PC-3 (cell line): ENCODE measurements around the gene WFS1. TPM values are rescaled to one million over a fixed set of nuclear protein-coding genes. Genes with fewer than 3 reads are reported as not detected.

Source experiments
- ATAC-seq: fragments of 200-7000 bp; cut with Tn5 transposase; 2 replicates; pipeline ENCODE4 v1.9.1; 2020; ENCODE audit warnings: mild to moderate bottlenecking, moderate library complexity
- BruUV-seq: library from RNA; stranded (reverse); fragments of 400-500 nt; replicated peaks from 2 replicates; lab custom pipeline; 2021; lab: Mats Ljungman, UMichigan
- CTCF ChIA-PET: fragments of 300-600 bp; sonication (Branson Sonifier 250); formaldehyde crosslinking; loops from one replicate; lab custom pipeline; 2022; ENCODE audit warnings: antibody characterized with exemption; lab: Charles Lee
- POLR2A ChIA-PET: fragments of 300-600 bp; sonication (Branson Sonifier 250); formaldehyde crosslinking; loops from one replicate; lab custom pipeline; 2022; ENCODE audit warnings: antibody characterized with exemption; ENCODE audit not compliant: unreplicated experiment; lab: Charles Lee
- DNase-seq: peaks from one replicate; pipeline ENCODE4 v3.0.0-alpha.2; 2015
- H2AFZ ChIP-seq: fragments of 300-600 bp; sonication (generic); 2 replicates; pipeline ENCODE4 v1.6.0; 2016; ENCODE audit warnings: antibody characterized with exemption, low read length
- H3F3A ChIP-seq: fragments of 300-600 bp; sonication (generic); one replicate; pipeline ENCODE4 v1.6.0; 2017; ENCODE audit warnings: antibody characterized with exemption, low read length, control low read depth, mild to moderate bottlenecking; ENCODE audit not compliant: unreplicated experiment
- H3K27ac ChIP-seq: fragments of 300-600 bp; sonication (generic); 2 replicates; pipeline ENCODE4 v1.5.1; 2016; ENCODE audit warnings: mild to moderate bottlenecking, low read length
- H3K27me3 ChIP-seq: fragments of 300-600 bp; sonication (generic); 2 replicates; pipeline ENCODE4 v1.6.1; 2016; ENCODE audit warnings: low read length, mixed read lengths
- H3K36me3 ChIP-seq: fragments of 300-600 bp; sonication (generic); 2 replicates; pipeline ENCODE4 v1.6.1; 2016; ENCODE audit warnings: low read depth, mixed run types, low read length, mixed read lengths
- H3K4me1 ChIP-seq: fragments of 300-600 bp; sonication (generic); 2 replicates; pipeline ENCODE4 v1.5.1; 2016; ENCODE audit warnings: low read length; ENCODE audit not compliant: insufficient read depth
- H3K4me2 ChIP-seq: fragments of 300-600 bp; sonication (generic); 2 replicates; pipeline ENCODE4 v1.6.0; 2016; ENCODE audit warnings: low read length
- H3K4me3 ChIP-seq: fragments of 300-600 bp; sonication (generic); 2 replicates; pipeline ENCODE4 v1.5.1; 2016; ENCODE audit warnings: mild to moderate bottlenecking, low read length, mixed read lengths
- H3K79me2 ChIP-seq: fragments of 300-600 bp; sonication (generic); 2 replicates; pipeline ENCODE4 v1.6.1; 2017; ENCODE audit warnings: low read length, mixed read lengths
- H3K9ac ChIP-seq: fragments of 300-600 bp; sonication (generic); 2 replicates; pipeline ENCODE4 v1.6.0; 2016; ENCODE audit warnings: mild to moderate bottlenecking, low read length
- H3K9me2 ChIP-seq: fragments of 300-600 bp; sonication (generic); replicated peaks from 2 replicates; pipeline ENCODE4 v1.6.1; 2016; ENCODE audit warnings: mixed run types, low read length, mixed read lengths
- H3K9me3 ChIP-seq: fragments of 300-600 bp; sonication (generic); 2 replicates; pipeline ENCODE4 v1.6.1; 2016; ENCODE audit warnings: low read length, mixed read lengths
- H4K20me1 ChIP-seq: fragments of 300-600 bp; sonication (generic); 2 replicates; pipeline ENCODE4 v1.6.1; 2016; ENCODE audit warnings: low read length, mixed read lengths
- EZH2 ChIP-seq: fragments of 300-600 bp; sonication (generic); IDR thresholded peaks from one replicate; pipeline ENCODE4 v1.6.1; 2017; ENCODE audit warnings: antibody characterized with exemption, mild to moderate bottlenecking, low read length; ENCODE audit not compliant: unreplicated experiment
- EZH2phosphoT487 ChIP-seq: fragments of 300-600 bp; sonication (generic); IDR thresholded peaks from 2 replicates; pipeline ENCODE4 v1.6.1; 2018; ENCODE audit warnings: mild to moderate bottlenecking, antibody characterized with exemption, low read length, borderline replicate concordance
- intact Hi-C: fragments of 100-400 bp; cut with micrococcal nuclease; formaldehyde crosslinking; loops from 2 replicates; pipeline ENCODE4 v1.9.0; 2023
- total RNA-seq: library from RNA; depleted of rRNA; stranded (reverse); fragments of >200 nt; gene quantifications from 2 replicates; pipeline ENCODE4 v1.2.3, GENCODE V29; 2014
- TF ChIP-seq, protein P1 (sequence below): fragments of 300-600 bp; sonication (generic); conservative IDR thresholded peaks from 2 replicates; pipeline ENCODE4 v1.5.1; 2017; ENCODE audit warnings: antibody characterized with exemption, low read depth, mild to moderate bottlenecking, low read length

The WFS1 gene
- total RNA-seq, 1 experiment from 2014 or later, result 35.7 TPM

GRCh38 chr4:6235012-6235411 lies 34.6 kb upstream of the WFS1 start:
- ATAC-seq (no peak), DNase-seq (no peak)
- no peaks in the 10 kb centered on the region for H3K27me3 ChIP-seq
- H3K4me1 ChIP-seq, result no peaks in the 10 kb centered on the region
- H3K9me3 ChIP-seq, result no peaks in the 10 kb centered on the region
- H3K36me3 ChIP-seq, result no peaks in the 10 kb centered on the region
- no peaks in the 10 kb centered on the region for H3K79me2 ChIP-seq
- no peak overlapping the region for H3K4me2 ChIP-seq
- ChIA-PET CTCF (no interaction called here), POLR2A (no interaction called here)
- TF ChIP-seq EZH2phosphoT487 (no peak), EZH2 (no peak)
- TF ChIP-seq, protein P1, sequence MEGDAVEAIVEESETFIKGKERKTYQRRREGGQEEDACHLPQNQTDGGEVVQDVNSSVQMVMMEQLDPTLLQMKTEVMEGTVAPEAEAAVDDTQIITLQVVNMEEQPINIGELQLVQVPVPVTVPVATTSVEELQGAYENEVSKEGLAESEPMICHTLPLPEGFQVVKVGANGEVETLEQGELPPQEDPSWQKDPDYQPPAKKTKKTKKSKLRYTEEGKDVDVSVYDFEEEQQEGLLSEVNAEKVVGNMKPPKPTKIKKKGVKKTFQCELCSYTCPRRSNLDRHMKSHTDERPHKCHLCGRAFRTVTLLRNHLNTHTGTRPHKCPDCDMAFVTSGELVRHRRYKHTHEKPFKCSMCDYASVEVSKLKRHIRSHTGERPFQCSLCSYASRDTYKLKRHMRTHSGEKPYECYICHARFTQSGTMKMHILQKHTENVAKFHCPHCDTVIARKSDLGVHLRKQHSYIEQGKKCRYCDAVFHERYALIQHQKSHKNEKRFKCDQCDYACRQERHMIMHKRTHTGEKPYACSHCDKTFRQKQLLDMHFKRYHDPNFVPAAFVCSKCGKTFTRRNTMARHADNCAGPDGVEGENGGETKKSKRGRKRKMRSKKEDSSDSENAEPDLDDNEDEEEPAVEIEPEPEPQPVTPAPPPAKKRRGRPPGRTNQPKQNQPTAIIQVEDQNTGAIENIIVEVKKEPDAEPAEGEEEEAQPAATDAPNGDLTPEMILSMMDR, result no peak
- intact Hi-C loops, result no loop called here
- BruUV-seq, result no TSS peak
- H4K20me1 ChIP-seq, result no peaks in the 10 kb centered on the region
- no peak overlapping the region for H3K27ac ChIP-seq
- H3F3A ChIP-seq, result no peaks in the 10 kb centered on the region
- no peak overlapping the region for H2AFZ ChIP-seq
- no peak overlapping the region for H3K9ac ChIP-seq
- no peaks in the 10 kb centered on the region for H3K9me2 ChIP-seq
- no peak overlapping the region for H3K4me3 ChIP-seq

- Histone ChIP-seq H3K9me2 (no peaks in the 10 kb centered on the region), H3K9ac (no peak overlapping the region), H3K36me3 (no peaks in the 10 kb centered on the region), H4K20me1 (no peaks in the 10 kb centered on the region), H3K27me3 (no peaks in the 10 kb centered on the region), H3K27ac (no peak overlapping the region), H3K4me1 (no peaks in the 10 kb centered on the region), H2AFZ (no peak overlapping the region), H3K4me2 (no peak overlapping the region), H3F3A (no peaks in the 10 kb centered on the region), H3K79me2 (no peaks in the 10 kb centered on the region), H3K4me3 (no peak overlapping the region), H3K9me3 (no peaks in the 10 kb centered on the region)
- intact Hi-C loops, result no loop called here
- TF ChIP-seq EZH2phosphoT487, result no peak
- no peak for TF ChIP-seq EZH2
- TF ChIP-seq, protein P1, result no peak
- no peak for ATAC-seq
- ChIA-PET CTCF (no interaction called here), POLR2A (no interaction called here)
- DNase-seq, result no peak
- no TSS peak for BruUV-seq
Measured at GRCh38 chr4:6235901-6236640, 33.6 kb upstream of the WFS1 start.

DNA sequence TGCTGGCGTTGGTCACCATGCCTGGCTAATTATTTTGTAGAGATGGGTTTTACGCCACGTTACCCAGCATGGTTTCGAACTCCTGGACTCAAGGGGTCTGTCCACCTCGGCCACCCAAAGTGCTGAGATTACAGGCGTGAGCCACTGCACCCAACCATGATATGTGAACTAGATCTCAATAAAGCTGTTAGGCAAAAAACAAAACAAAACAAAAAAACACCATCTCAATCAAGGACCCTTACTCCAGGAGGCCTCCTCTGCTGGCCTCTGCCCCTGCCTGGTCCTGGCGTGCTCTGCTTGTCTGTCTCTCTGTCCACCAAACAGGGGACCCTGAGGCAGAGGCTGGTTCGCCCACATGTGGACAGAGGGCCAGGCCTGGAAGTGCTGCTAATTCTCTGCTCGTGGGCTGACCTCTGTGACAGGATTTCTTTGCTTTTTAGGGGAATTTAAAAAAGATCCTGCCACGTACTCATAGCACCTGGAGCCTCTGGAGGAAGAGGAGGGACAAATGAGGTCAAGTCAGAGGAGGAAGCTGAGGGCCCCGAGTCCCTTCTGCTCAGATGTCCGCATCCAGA lies 32.7 kb upstream of the WFS1 start:
- H3K9ac ChIP-seq, result no peak overlapping the region
- no peaks in the 10 kb centered on the region for H3K79me2 ChIP-seq
- TF ChIP-seq, protein P1, result no peak
- TF ChIP-seq EZH2 (no peak), EZH2phosphoT487 (no peak)
- no peak overlapping the region for H2AFZ ChIP-seq
- BruUV-seq, result no TSS peak
- DNase-seq (no peak), ATAC-seq (no peak)
- H3F3A ChIP-seq, result no peaks in the 10 kb centered on the region
- ChIA-PET POLR2A (no interaction called here), CTCF (no interaction called here)
- H3K27me3 ChIP-seq, result no peaks in the 10 kb centered on the region
- no peak overlapping the region for H3K27ac ChIP-seq
- H3K9me2 ChIP-seq, result no peaks in the 10 kb centered on the region
- H3K9me3 ChIP-seq, result no peaks in the 10 kb centered on the region
- no peak overlapping the region for H3K4me2 ChIP-seq
- intact Hi-C loops, result no loop called here
- no peaks in the 10 kb centered on the region for H3K4me1 ChIP-seq
- no peak overlapping the region for H3K4me3 ChIP-seq
- H3K36me3 ChIP-seq, result no peaks in the 10 kb centered on the region
- no peaks in the 10 kb centered on the region for H4K20me1 ChIP-seq
